Cortex of kidney (tissue), 1 donor: ENCODE results near the gene ATXN7L3.

Source experiments
- DNase-seq: peaks from one replicate; lab custom pipeline; 2025; lab: John Stamatoyannopoulos, UW

Gene ATXN7L3

DNA sequence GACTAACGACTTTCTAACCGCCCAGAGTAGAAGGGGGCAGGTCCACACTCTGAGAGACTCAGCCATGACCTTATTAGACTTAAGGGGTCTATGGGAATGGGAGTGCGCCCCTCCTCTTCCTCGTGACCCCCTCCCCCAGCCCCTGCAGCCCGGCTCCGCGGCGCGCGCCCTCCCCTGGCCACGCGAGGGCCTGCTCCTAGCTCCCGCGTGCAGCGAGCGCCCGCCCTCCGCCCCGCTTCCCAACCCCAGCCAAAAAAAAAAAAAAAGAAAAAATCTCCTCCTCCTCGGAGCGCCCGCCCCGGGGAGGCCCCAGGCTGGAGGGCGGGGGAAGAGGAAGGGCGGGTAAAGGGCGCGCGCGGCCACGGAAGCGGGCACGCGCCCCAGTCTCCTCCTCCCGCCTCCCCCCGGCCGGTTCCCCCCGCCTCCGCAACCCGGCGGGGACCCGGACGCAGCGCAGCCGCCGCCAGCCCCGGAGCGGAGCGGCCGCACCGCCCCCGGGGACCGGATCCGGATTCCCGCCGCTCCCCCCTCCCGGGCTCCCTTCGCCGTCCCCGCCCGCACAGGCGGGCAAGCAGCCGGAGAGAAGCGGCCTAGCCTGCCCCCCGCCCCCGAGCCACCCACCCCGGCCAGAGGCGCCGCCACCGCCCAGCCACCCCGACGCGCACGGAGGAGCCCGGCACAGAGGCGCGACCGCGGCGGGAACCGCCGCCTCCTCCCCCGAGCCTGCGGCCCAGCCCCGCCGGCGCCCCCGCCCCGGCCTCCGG, 18.8 kb upstream of the ATXN7L3 start:
- DNase-seq, result no peak

DNA sequence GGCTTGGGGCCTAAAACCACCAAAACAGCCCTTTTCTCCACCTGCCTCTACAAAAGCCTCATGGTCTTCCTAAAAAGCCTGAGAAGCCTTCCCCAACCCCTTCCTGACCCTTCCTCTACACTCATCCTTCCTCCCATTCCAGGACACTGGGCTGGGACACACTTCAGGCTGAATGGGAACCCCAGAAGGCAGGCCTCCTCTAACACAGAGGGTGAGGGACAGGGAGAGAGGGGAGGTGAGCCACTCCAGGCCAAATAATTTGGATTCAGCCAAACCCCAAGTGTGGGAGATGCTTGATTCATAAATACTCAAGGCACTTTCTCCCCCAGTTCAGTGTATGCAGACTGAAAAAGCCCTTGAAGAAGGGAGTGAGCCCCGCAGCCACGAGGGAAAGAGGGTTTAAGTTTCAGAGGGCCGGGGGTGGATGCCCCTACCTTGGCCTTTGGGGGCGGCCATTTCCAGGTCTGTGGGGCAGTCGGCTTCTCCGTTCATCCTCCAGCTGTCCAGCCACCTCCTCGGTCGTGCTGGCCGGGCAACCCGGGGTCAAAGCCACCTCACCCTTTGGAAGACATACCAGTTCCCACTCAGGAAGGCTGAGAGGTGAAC, 18.2 kb upstream of the ATXN7L3 start:
- no peak for DNase-seq

GRCh38 chr17:44216694-44217093, 17.0 kb upstream of the ATXN7L3 start:
- no peak for DNase-seq

DNA sequence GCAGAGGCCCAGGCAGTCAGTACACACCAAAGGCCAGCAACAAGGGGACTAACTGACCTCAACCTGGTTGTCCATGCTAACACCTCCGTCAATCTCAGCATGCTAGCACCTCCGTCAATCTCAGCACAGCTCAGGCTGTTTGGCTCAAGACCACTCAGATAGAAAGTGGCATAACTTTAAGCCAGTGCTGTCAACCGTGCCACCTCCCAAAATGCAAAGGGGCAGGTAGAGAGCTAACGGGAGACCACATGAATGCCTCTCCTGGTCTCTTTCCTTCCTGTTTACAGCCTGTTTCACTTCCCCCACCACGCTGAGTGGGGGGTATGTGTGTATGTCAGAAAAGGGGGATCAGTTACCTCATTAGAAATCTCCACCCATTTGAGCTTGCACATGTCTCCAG, 16.5 kb upstream of the ATXN7L3 start:
- DNase-seq, result no peak

DNA sequence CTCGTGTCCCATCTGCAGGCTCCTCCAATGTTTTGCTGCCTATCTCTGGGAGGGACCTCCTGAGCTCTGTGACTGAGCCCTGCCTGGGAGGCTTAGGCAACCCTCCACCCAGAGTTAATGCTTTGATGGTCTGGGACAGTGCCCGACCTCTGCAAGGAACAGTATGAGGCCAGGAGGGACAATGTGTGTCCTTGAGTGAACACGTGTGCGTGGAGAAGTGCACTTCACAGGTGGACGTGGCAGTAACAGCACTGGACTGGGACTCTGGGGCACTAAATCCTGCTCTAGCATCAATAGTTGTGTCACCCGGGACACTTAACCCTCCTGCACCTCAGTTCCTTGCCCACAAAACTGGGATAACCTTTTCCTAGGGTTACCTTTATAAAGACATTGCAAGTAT, 15.2 kb upstream of the ATXN7L3 start:
- DNase-seq, result no peak

GRCh38 chr17:44214230-44214494, 14.5 kb upstream of the ATXN7L3 start:
- DNase-seq, result no peak

DNA sequence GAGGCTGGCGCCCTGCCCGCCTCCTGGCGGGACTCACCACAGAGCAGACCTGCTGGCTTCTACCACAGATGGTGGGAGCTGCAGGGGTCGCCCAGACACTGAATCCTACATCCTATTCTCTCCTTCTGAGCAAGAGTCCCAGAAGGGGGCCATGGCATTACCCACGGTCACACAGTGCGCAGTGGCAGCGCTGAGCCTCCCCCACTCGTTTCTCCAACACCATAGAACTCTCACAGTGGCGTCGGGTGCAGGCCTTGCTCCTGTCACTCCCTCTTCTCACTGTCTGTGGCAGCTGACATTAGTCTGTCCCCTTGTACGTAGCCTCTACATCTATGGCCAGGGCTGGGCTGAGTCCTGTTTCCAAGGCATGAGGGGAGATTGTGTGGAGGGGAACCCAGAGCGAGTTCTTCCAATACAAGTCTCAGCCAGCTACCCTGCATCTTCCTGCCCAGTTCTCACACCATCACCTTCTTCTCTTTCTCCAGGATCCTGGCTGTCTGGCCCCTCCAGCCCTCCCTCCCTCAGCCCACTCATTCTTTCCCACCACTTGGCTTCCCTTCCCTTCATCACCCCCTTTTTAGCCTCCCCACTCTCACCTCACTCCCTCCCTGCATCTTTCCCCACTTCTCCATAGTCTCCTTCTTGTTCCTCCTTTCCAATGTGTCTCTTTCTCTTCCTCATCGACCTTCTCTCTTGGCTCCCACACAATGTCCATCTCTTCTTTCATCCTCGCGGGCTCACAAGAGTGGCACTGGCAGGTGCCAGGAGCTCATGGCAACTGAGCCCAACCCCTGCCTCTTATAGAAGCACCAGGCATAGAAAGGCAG, 13.9 kb upstream of the ATXN7L3 start:
- no peak for DNase-seq

DNA sequence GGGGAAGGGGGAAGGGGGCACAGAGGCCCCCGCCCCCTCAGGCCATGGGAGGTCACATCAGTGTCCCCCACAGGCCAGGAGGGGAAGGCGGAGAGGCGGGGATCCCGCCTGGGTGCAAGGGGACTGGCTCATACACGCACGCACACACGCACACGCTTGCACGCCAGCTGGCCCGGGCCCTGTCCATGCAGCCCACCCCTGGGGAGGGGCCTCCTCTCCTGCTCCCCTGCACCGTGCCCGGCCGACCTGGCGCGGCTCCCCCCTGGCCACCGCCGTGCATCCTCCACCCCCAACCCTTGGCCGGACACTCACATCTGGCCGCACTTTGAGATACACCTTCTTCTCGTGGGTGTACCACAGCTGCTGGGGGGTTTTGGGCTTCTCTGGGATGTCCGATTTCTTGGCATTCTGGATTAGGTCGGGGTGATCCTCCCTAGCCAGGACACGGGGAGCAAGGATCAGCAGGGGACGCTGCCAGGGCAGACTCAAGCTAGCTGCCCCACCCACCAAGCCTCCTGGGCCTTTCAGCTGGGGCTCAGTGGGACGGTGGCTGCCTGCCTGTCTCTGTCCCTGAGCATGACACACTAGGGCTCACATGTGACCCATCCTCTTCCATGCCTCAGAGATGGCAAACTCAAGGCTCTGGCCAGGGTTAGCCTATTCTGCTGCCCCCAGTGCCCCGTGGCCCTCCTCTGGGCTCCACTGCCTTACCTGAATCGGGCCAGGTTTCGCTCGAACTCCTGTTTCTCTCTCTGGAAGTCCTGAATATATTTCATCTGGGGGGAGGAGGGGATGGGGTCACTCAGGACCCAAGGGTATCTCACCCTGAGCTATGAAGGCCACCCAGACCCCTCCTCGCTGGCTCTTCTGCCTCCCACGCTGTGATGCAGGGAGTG, 13.1 kb upstream of the ATXN7L3 start:
- DNase-seq, result no peak

DNA sequence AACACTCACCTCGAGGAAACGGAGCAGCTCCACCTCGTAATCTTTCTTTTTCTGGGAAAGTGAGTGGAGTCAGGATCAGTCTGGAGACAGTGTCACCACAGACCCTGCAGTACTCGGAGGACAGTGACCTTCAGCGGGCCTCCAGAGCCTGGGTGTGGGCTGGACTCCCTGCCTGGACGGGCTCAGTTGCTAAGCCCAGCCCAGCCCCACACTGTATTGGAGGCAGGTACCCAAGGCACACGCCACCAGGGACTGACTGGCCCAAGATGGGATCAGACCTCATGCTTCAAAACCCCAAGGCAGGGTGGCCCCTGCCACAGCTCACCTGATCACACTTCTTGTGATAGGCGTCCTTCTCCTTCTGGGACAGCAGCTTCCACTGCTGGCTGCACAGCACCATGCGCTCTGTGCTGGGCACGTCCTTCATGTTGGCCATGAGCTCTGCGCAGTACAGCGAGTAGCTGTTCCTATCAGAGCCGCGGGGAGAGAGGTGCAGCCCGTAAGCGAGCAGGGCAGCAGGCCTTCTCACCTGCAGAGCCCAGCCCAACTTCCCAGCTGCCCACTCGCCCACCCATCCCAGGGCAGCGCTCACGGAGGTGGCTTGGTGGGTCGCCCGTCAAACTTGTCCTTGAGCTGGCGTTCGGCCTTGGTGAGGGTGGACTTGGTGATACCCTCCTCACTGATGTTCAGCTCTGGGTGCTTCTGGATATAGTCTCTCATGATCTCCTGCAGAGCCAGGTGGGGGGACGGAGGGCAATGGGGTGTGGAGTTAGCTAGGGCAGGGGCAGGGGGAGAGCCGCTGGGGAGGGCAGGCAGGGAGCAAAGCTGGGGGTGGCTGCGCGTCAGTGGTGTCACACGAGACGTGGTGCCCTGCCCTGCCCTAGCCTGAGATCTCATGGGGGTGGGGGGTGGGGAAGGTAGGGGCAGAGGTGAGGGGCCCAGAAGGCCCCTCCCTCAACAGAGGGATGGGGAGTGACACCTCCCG, 11.9 kb upstream of the ATXN7L3 start:
- DNase-seq, result no peak

DNA sequence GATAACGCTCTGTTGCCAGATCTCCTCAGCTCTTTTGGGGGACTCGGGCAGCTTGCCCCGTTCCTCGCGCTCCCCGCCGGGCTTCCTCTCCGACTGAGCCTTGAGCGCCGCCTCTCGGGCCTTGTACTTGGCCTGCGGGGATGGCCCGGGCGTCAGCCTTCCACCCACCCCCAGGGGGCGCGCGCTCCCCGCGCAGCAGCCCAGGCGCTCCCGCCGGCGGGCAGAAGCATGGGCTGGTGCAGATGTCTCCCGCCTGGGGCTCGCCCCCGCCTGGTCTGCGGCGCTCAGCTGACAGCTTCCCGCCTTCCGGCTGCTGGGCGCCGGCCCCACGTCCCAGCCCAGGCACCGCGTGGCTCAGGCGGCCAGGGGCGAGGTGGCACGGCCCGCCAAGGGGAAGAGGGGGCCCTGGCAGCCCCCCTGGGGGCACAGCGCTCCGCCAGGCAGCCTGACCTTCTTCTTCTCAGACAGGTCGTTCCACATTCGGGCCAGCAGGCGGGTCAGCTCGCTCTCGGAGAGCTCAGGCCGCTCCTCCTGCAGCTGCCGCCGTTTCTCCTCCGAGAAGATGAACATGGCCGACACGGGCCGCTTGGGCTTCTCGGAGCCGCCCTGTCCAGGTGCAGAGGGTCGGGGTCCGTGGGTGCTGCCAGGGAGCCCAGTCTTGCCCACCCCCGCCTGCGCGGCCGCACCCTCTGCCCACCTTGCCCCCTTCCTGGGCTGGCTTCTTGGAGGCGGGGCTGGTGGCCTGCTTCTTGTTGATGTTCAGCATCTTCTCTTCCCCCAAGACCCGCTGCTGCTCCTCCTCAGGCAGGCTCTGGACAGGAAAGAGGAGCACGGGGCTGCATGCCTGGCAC, 10.9 kb upstream of the ATXN7L3 start:
- no peak for DNase-seq

DNA sequence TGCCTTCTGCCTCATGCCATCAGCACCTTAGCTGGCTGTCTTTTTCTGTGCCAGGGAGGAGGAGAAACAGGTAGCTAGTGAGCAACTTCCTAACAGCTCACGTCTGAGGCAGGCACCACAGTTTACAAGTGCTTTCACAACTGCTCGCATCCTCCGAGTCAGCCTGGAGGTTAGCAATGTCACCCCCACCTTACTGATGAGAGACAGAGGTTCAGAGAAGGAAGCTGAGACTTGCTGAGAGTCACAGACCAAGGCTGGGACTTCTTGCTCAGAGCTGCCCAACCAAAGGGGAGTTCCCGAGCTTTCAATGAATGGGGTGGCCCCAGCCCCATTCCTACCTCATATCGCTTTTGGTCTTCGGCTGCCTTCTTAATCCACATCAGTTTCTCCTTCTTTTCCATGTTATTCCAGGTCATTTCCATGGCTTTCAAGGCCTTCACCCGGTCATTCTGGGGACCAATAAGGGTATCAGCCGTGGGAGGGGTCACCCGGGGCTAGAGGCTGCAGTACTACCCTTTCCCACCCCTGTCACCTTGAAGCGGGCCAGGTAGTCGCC, 10.2 kb upstream of the ATXN7L3 start:
- no peak for DNase-seq

- no peak for DNase-seq
Observed at GRCh38 chr17:44207743-44208142, 8.1 kb upstream of the ATXN7L3 start.

DNA sequence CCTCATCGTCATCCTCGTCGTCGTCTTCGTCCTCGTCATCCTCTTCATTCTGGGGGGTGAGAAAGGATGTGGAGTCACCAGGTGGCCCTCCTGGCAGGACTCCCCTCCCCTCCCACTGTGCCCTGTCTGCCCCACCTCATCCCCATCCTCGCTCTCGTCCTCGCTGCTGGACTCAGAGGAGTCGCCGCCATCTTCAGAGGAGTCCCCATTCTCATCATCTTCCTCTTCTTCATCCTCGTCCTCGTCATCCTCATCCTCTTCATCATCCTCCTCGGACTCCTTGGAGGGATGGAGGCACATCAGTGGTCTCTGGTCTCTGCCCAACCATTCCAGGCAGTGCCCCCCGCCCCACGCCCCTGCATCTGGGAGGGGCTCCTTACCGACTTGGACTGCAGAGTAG, 7.6 kb upstream of the ATXN7L3 start:
- no peak for DNase-seq

GRCh38 chr17:44206825-44207155, 7.1 kb upstream of the ATXN7L3 start:
- no peak for DNase-seq

DNA sequence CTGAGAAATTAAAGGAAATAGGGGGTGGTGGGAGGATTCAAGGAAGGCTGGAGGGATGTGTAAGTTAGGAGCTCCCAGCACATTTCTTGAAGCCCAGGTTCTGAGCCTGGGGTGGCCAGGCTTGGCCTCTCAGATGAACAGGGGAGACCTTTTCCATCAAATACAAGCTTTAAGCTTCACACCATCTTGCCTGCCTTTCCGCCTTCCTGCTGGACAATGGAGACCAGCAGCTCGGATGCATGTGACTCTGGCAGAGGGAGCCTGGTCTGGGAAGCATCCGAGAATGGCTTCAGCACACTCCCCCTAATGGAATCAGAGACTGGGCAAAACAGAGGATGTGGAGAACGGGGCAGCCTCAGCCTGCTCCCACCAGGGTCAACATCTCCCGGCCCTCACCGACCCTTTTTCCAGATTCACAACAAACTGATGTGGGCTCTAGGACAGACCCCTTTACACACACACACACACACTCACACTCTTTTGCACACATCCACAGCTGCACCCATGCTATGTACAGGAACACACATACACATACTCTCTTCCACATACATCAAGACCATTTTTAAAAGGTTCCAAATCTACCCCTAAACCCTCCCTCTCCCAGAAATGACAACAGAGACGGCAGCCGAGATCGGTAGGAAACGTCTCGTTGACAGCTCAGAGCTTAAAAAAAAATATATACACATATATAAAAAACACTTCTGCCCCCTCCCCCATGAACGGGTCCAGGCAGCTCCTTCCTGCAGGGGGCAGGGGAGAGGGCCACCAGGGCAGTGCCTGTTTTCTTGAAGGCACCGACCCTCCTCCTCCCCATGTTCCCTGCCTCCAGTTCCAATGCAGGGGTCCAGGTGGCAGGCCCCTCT, 6.5 kb upstream of the ATXN7L3 start:
- no peak for DNase-seq

DNA sequence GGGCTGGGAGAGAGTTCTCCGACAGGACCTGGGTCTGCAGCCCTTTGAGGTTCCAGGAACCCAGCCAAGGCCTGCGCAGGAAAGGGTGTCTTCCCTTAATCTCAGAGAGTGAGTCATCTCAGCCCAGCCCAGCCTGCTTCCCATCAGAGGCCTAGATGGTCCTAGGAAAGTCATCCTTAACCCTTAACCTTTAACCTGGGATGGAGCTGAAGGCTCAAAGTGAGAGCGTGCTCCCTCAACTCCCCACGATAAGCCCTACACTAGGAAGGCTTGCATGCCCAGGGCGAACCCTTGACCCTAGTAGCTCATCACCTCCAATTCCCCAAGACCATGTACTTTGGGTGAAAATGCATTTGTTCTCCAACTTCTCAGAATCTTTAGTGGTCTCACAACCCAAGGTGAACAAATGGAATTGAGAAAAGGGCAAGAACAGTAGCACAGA, 4.8 kb upstream of the ATXN7L3 start:
- DNase-seq, result no peak

GRCh38 chr17:44203731-44204440, 4.2 kb upstream of the ATXN7L3 start:
- no peak for DNase-seq

DNA sequence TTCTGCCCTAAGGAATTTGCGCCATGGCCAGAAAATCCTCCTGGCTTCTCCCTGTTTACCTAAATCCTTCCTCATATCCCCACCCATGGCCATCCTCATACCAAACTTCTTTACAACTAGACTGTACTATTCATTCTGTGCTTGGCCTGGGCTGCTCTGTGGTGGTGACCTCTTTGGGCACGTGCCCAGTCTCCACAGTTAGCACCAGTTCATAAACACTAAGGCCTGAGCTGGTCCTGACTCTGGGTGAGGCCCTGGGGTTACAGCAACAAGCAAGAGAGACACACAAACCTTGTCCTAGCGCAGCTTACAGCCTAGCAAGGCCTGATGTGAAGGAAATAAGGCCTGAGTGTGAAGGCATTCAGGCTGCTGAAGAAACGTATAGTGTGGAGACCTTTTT, 3.1 kb upstream of the ATXN7L3 start:
- DNase-seq, result no peak
